NCI-H510A (cell line): ENCODE measurements around the gene EDA.
A peak's percentile ranks its signal among the peaks of the same experiment; 100 is the strongest.

Experiments
- DNase-seq: peaks from one replicate; lab custom pipeline; 2025; lab: John Stamatoyannopoulos, UW

EDA gene

DNA sequence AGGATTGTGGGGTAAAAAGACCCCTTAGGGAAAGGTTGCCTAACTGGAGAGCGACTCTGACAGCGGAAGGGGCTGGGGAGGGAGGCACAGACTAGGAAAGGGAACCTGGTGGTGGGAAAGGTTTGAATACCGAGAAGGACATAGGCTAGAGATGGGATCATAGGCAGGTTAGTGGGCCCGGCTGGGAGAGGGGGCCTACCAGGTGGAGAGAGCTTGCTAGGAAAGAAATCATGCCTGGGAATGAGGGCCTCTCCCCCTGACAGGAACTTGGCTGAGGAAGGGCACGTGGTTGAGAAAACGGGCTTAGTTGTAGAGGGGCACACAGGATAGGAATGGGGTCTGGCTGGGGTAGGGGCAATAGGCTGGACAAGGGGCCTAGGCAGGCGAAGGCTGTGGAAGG is 450.7 kb downstream of the EDA start:
- DNase-seq: no peak

DNA sequence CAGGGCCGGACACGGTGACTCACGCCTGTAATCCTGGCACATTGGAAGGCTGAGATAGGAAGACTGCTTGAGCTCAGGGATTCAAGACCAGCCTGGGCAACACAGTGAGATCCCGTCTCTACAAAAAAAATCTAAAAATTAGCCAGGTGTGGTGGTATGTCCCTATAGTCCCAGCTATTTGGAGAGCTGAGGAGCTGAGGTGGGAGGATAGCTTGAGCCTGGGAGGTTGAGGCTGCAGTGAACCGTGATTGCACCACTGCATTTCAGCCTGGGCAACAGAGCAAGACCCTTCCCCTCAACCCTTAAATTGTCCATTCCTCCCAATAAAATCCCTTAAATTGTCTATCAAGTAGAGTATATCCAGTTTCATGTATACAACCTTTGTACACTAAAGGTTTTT is 463.4 kb downstream of the EDA start:
- no peak for DNase-seq

DNA sequence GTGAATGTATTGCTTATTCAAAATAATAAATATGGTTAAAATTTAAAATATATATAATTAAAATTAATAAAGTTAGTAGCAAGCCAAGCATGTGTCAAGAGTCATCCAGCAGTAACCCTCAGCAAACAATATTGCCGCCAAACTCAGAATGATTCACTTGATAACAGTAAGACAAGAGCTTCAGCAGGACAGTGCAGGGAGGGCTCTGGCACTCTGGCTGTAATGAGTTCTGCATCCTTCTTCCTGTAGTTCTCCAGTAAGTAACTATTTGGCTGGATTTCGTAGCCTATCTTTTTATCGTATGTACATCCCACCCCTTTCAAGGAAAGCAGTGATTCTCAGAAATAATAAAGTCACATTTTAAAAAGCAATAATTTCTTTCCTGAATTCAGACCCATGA is 464.0 kb downstream of the EDA start:
- no peak for DNase-seq

DNA sequence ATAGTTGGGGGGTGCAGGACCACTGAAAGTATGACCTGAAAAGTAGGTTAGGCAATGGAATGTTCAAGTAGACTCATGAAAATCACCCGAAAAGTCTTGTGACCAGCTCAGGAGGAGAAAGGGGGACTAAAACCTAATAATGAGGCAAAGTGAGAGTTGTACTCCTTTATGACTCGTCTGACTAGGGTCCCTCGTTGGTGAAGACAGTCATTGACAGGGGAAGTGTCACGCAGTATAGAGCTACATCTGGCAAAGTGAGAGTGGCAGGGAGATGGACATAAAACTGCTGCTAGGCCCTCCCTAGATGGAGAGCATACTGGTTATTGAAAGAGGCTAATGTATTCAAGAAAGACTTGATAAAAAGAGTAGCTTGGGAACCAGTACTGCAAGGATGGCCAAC is 466.8 kb downstream of the EDA start:
- DNase-seq: no peak

DNA sequence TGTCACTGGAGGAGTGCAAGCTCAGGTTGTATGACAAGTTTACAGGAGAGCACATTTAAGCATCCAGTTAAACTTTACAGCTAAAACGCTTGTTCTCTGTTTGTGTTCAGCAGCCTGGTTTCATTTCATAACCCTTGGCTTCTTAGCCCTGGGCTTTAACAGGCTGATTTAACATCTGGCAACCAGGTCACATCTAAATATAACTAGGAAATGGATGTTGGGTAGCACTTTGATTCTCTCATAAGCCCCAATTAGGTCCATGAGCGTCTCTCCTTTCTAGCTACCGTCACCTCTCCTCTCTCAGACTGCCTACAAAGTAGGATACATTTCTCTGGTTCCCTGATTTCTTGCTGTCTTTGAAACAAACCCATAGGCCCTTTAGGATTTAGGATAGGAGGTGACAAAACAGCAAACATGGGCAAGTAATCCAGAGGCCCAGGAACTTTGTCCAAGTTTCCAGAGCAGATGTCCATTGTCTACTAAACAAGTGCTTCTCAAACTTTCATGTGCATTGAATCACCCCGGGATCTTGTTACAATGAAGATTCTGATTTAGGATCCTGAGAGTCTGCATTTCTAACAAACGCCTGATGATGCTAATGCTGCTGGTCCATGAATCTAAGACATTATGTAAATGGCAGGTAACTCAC is 468.8 kb downstream of the EDA start:
- no peak for DNase-seq

DNA sequence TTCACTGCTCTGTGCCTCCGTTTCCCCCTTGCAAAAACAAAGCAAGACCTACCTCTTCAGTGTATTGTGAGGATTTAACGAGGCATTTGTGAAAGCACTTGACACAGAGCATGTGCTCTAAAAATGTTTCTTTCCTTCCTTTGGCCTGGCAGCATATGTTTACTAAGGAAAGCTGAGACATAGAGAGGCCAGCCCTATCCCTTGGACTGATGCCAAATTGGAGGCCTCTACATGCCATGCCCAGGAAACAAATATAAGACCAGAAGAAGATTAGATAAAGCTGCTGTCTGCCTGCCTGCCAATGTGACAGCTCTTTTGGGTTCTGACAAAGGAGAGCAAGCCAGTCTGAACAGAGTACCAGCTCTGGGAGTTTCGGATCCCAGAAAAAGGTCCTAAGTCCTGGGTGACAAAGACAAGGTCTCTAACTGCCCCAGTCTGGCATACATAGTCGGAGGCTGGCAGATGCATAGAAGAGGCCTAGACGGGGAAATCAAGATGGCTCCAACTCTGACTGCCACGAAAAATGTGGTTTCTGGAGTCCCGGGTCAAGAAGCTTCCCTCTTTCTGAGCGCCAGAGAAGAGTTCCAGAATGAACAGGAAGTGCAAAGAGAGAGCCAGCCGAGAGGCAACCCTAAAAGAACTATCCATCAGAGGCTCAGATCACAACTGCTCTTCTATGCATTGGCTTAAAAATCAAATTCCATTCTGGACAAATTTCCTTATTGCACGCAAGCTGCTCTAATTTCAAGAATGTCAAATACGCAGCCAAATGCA is 472.1 kb downstream of the EDA start:
- peak; percentile 35 for DNase-seq

DNA sequence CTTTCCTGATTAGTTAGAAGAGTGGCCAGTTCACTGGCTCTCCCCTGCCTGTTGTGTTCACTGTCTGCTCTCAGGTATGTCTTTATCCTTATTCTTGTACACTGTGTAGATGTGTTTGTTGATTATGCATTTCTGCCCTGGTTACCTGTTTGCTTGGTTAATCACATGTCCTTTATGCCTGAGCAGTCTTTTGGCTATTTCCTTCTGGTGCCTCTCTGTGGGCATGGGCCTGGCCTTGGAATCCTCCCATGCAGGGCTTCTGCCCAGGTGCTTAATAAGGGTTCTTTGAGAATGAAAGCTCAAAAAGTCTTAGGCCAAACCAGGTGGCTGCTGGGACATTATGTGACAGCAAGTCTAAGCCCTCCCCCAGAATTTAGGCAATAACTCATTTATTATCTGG is 472.8 kb downstream of the EDA start:
- DNase-seq: no peak
